Kidney epithelial cell (primary cell): Measurements from ENCODE around the gene CATSPERD. TPM values are rescaled to one million over a fixed set of nuclear protein-coding genes. Genes with fewer than 3 reads are reported as not detected.

Source experiments
- DNase-seq: peaks from one replicate; pipeline ENCODE4 v3.0.0-alpha.2; 2010; ENCODE audit warnings: low read depth
- H3K27me3 ChIP-seq: 2 replicates; pipeline ENCODE4 v1.6.0; 2011; ENCODE audit warnings: low read length; ENCODE audit not compliant: control insufficient read depth, insufficient read depth
- H3K36me3 ChIP-seq: 2 replicates; pipeline ENCODE4 v1.5.1; 2011; ENCODE audit warnings: low read length; ENCODE audit not compliant: control insufficient read depth, insufficient read depth
- H3K4me3 ChIP-seq: 2 replicates; pipeline ENCODE4 v1.5.1; 2011; ENCODE audit warnings: low read depth, mild to moderate bottlenecking, control low read depth, low read length
- total RNA-seq: library from RNA; depleted of rRNA; stranded (reverse); fragments of >200 nt; gene quantifications from 2 replicates; pipeline ENCODE4 v1.2.3, GENCODE V29; 2015
- TF ChIP-seq, protein P1 (sequence below): IDR thresholded peaks from 2 replicates; pipeline ENCODE4 v1.5.1; 2011; ENCODE audit warnings: mild to moderate bottlenecking, moderate library complexity, low read length, control low read depth, inconsistent platforms; ENCODE audit not compliant: insufficient read depth, poor library complexity, severe bottlenecking

Gene CATSPERD
- total RNA-seq, 1 donor from 2014 or later = not detected

DNA sequence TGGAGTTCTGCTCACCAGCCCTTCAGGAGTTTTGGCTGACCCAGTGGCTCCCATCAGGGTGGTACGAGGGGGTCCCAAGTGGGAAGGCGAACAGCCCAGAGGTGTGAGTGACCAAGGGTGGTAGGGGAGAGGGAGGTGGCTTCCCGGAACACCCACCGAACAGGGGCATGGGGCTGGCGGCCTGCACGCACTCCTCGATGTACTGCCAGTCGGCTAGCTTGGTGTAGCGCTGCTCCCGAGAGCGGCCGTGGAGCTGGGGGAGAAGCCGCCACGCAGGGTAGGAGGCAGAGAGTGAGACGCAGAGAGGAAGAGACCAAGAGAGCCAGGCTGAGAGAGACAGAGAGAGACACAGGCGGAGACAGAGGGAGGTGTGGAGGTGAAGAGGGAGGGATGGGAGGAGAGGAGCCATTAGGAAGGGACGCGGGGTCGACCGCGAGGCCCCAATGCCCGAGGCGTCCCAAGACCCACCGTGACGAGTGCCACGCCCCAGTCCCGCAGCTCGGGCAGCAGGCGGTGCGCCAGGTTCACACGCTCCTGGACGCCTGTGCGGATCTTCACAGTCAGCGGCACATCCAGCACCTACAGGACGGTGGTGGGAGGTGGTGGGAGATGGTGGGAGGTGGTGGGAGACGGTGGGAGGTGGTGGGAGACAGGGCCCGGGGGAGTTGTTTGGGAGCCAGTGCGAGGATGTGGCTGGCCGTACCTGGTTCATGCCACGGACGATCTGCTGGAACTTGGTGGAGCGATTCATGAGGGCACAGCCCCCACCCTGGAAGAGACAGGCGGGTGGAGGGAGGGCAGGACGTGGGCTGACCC, 66.4 kb downstream of the CATSPERD start:
- DNase-seq = no peak
- H3K36me3 ChIP-seq = peaks cover 3% of the 10 kb centered on the region
- no peaks in the 10 kb centered on the region for H3K27me3 ChIP-seq
- TF ChIP-seq, protein P1, sequence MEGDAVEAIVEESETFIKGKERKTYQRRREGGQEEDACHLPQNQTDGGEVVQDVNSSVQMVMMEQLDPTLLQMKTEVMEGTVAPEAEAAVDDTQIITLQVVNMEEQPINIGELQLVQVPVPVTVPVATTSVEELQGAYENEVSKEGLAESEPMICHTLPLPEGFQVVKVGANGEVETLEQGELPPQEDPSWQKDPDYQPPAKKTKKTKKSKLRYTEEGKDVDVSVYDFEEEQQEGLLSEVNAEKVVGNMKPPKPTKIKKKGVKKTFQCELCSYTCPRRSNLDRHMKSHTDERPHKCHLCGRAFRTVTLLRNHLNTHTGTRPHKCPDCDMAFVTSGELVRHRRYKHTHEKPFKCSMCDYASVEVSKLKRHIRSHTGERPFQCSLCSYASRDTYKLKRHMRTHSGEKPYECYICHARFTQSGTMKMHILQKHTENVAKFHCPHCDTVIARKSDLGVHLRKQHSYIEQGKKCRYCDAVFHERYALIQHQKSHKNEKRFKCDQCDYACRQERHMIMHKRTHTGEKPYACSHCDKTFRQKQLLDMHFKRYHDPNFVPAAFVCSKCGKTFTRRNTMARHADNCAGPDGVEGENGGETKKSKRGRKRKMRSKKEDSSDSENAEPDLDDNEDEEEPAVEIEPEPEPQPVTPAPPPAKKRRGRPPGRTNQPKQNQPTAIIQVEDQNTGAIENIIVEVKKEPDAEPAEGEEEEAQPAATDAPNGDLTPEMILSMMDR = no peak
- H3K4me3 ChIP-seq = no peak overlapping the region

DNA sequence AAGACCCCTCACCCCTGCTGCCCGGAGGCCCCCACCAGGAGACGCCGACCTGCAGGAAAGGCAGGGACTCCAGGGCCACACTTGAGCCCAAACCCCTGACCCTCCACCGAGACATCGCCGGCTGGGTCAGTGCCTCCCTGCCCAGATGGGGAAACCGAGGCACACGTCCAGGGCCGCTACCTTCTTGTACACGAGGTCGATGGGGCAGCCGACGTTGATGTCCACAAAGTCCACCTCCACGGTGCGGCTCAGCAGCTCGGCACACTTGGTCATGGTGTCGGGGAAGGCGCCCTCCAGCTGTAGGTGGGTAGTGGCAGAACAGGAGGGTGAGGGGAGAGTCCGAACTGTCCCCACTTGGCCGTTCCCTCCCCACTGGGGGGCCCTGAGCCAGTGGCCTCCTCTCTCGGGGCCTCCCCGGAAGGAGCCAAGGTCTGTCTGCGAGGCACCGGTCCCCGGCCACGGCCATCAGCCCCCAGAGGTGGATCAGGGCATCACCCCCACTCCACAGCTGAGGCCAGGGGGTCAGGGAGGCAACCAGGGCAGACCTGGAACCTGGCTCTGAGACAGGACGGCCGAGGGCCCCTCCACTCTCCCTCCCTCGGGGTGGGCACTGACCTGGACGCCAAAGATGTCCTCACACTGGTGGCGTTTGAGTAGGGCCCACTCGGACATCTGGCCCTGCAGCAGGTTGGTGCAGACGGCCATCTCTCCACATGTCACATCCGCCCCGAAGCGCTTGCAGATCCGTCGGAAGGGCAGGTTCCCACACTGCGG, 67.2 kb downstream of the CATSPERD start:
- DNase-seq = no peak
- no peaks in the 10 kb centered on the region for H3K27me3 ChIP-seq
- TF ChIP-seq, protein P1 = no peak
- no peak overlapping the region for H3K4me3 ChIP-seq
- H3K36me3 ChIP-seq = peaks cover 3% of the 10 kb centered on the region

DNA sequence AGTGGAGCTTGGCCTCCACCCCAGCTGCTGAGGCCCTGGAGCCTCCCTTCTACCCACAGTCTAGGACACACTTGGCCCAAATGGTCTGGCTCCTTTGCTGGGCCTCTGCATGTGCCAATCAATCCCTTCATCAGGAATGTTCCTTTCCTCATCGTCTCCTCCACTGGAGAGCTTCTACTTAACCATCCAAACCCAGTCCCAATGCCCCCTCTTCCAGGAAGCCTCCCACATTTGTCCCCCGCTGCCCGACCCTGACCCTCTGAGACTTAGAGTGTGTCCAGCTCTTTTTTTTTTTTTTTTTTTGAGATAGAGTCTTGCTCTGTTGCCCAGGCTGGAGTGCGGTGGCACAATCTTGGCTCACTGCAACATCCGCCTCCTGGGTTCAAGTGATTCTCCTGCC, 68.0 kb downstream of the CATSPERD start:
- peaks cover 3% of the 10 kb centered on the region for H3K36me3 ChIP-seq
- TF ChIP-seq, protein P1 = no peak
- DNase-seq = no peak
- H3K4me3 ChIP-seq = no peak overlapping the region
- H3K27me3 ChIP-seq = no peaks in the 10 kb centered on the region

DNA sequence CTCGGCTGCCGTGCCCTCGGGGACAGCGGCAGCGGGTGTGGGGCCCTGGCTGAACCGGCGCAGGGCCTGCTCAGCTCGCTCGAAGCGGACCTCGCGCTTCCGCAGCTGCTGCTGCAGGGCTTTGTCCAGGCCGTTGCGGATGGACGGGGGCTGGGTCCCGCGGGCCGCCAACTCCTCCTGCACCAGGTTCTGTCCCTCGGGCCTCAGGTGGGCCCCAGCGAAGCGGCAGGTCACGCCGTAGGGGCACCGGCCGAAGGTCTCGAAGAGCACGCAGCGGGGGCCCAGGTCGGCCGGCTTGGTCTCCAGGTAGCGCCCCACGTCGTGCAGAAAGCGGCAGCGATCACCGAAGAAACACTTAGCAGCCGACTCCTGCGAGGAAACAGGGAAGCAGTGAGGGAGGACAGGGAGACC, 68.9 kb downstream of the CATSPERD start:
- TF ChIP-seq, protein P1 = no peak
- H3K27me3 ChIP-seq = no peaks in the 10 kb centered on the region
- peaks cover 1% of the 10 kb centered on the region for H3K36me3 ChIP-seq
- DNase-seq = no peak
- no peak overlapping the region for H3K4me3 ChIP-seq

DNA sequence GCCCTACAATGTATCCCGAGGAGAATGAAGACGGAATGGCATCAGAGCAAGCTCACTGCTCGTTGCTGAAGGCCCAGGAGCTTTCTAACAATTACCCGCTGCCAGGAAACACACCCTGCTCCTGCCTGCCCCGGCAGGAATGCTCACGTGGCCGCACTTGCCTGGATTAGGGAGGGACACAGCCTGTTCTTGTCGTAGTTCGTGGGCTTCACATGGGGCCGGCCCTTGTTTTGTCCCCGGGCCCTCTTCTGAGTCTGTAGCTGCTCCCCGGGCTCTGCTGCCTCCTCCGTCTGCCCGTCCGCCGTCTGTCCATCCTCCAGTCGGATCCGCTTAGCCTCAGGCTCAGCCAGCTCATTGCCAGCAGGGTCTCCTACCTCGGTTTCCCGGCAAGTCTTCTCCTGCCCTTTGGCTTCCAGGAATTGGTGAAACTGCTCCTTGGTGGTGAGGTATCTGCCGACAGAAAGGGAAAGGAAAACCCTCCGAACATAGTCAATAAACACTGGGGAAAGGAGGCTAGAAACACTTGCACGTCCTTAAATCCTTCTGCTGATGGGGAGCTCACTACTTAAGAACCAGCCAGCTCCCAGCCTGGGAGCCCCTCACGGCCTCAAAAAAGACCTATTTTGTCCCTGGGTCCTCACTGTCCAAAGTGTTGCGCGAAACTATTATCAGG, 69.6 kb downstream of the CATSPERD start:
- peaks cover 1% of the 10 kb centered on the region for H3K36me3 ChIP-seq
- TF ChIP-seq, protein P1 = no peak
- H3K4me3 ChIP-seq = peak overlapping the region; percentile 87
- no peak for DNase-seq
- H3K27me3 ChIP-seq = no peaks in the 10 kb centered on the region
